ENCODE data around the gene CAPN10.

The CAPN10 gene

GRCh38 chr2:240563951-240564560 lies 22.5 kb upstream of the CAPN10 start:
- no peak for DNase-seq (ENCODE audit: low spot score)

- DNase-seq (ENCODE audit: low spot score), result no peak
These were observed 21.8 kb upstream of the CAPN10 start for GRCh38 chr2:240564561-240565332.

GRCh38 chr2:240565333-240566202 lies 21.0 kb upstream of the CAPN10 start:
- peak; percentile 94 for DNase-seq (ENCODE audit: low spot score)

GRCh38 chr2:240566203-240567136 lies 20.1 kb upstream of the CAPN10 start:
- DNase-seq (ENCODE audit: low spot score), result peak; percentile 96

- DNase-seq (ENCODE audit: low spot score), result peak; percentile 26
These were observed 19.2 kb upstream of the CAPN10 start for GRCh38 chr2:240567137-240567871.

GRCh38 chr2:240567872-240568677 lies 18.5 kb upstream of the CAPN10 start, which contains the start of gene RNPEPL1:
TSS of gene RNPEPL1 (plus strand) at chr2:240568484. CDS start at chr2:240568587, 103 bp downstream.
- DNase-seq (ENCODE audit: low spot score), result peak; percentile 41

GRCh38 chr2:240568678-240569522 lies 17.6 kb upstream of the CAPN10 start:
- DNase-seq (ENCODE audit: low spot score), result peak; percentile 56

- DNase-seq (ENCODE audit: low spot score), result no peak
These were observed 17.0 kb upstream of the CAPN10 start for GRCh38 chr2:240569523-240569997.

GRCh38 chr2:240569998-240570530 lies 16.5 kb upstream of the CAPN10 start:
- DNase-seq (ENCODE audit: low spot score), result no peak

GRCh38 chr2:240570531-240571313 lies 15.8 kb upstream of the CAPN10 start:
- no peak for DNase-seq (ENCODE audit: low spot score)

GRCh38 chr2:240571314-240571973 lies 15.1 kb upstream of the CAPN10 start:
- DNase-seq (ENCODE audit: low spot score), result no peak

GRCh38 chr2:240572141-240573031 lies 14.1 kb upstream of the CAPN10 start:
- DNase-seq (ENCODE audit: low spot score), result no peak

GRCh38 chr2:240573071-240573515 lies 13.4 kb upstream of the CAPN10 start:
- DNase-seq (ENCODE audit: low spot score), result no peak

- no peak for DNase-seq (ENCODE audit: low spot score)
These were observed 12.8 kb upstream of the CAPN10 start for GRCh38 chr2:240573516-240574385.

All from CD4-positive, alpha-beta T cell treated with Interleukin-6 at 100 ng/mL for 8 hours (primary cell).